GM18951 (cell line): ENCODE measurements around the gene ADAMTS4.
A peak's percentile ranks its signal among the peaks of the same experiment; 100 is the strongest.

Experiments
- POLR2A ChIP-seq: IDR thresholded peaks from 4 replicates; pipeline ENCODE4 v1.6.1; 2011; ENCODE audit warnings: mild to moderate bottlenecking; ENCODE audit not compliant: insufficient read length, insufficient read depth; ENCODE audit errors: extremely low read depth
- in situ Hi-C: fragments of 300-500 bp; cut with MboI; formaldehyde crosslinking; loops from one replicate; pipeline ENCODE4 v1.12.0; 2022; ENCODE audit warnings: low sequenced_read_pairs, mixed read lengths, inconsistent platforms; ENCODE audit not compliant: unreplicated experiment

ADAMTS4 gene

DNA sequence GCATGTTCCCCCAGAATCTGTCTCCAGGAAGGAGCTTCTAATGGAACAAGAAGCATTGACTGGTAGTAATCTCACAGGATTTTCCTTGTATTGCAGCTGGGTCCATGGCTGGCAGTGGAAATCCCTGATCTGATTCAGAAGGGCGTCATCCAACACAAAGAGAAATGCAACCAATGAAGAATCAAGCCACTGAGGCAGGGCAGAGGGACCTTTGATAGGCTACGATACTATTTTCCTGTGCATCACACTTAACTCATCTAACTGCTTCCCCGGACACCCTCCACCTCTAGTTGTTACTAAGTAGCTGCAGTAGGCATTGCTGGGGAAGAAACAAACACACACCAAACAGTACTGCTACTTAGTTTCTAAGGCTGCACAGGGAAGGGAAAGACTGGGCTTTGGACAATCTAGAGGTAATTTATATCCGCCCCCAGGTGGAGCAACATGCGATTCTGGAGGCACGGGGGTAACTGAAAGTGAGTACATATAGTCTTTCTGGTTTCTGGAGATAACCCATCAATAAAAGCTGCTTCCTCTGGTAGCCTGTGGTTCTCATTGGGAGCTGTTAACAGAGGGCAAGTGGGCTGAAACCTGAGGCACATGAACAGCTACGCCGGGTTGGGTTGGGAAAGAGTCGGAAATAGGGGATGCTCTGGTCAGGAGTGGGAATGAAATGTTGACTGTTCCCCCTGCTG is 40.4 kb downstream of the ADAMTS4 start:
- in situ Hi-C loops: no loop called here
- no peak for TF ChIP-seq POLR2A

GRCh38 chr1:161157867-161158266 is 41.0 kb downstream of the ADAMTS4 start:
- TF ChIP-seq POLR2A: no peak
- in situ Hi-C loops: no loop called here

- in situ Hi-C loops: no loop called here
- peak; percentile 79 for TF ChIP-seq POLR2A
Measured at GRCh38 chr1:161153682-161154337, 45.0 kb downstream of the ADAMTS4 start, which contains the start of gene UFC1. Gene UFC1, plus strand, starts transcription at chr1:161153978. Its CDS starts 20 bp downstream, at chr1:161153998.

GRCh38 chr1:161153176-161153575 is 45.7 kb downstream of the ADAMTS4 start:
- TF ChIP-seq POLR2A: no peak
- in situ Hi-C loops: no loop called here

- in situ Hi-C loops: no loop called here
- no peak for TF ChIP-seq POLR2A
Measured at GRCh38 chr1:161145832-161146231, 53.0 kb downstream of the ADAMTS4 start.

- no peak for TF ChIP-seq POLR2A
- in situ Hi-C loops: no loop called here
Measured at GRCh38 chr1:161140755-161141400, 58.0 kb downstream of the ADAMTS4 start.

DNA sequence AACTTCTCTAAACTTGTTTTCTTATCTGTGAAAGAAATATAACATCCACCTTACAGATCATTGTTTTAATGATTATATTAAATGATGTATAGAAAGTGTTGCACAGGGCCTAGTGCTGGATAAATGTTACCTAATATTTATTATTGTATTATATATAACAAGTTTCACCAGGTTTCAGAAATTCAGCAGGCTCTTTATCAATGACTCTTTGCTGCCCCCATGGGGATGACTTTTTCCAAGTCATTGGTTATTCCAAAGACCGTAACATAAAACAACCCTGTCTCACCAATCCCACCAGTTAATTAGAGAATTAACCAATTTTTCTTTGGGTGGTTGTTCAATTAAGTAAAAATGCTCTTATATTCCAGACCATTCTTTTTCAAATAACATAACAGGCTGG is 59.1 kb downstream of the ADAMTS4 start:
- in situ Hi-C loops: no loop called here
- TF ChIP-seq POLR2A: no peak

- in situ Hi-C loops: no loop called here
- TF ChIP-seq POLR2A: no peak
Measured at GRCh38 chr1:161138431-161138830, 60.4 kb downstream of the ADAMTS4 start.

GRCh38 chr1:161137881-161138280 is 61.0 kb downstream of the ADAMTS4 start:
- in situ Hi-C loops: no loop called here
- TF ChIP-seq POLR2A: no peak
